ENCODE results near the gene COX4I1. TPM values are rescaled to one million over a fixed set of nuclear protein-coding genes. Genes with fewer than 3 reads are reported as not detected.

COX4I1 gene
- total and polyA plus RNA-seq, 7 experiments from 2014 or later, result 479 to 1,303 (median 677) TPM

DNA sequence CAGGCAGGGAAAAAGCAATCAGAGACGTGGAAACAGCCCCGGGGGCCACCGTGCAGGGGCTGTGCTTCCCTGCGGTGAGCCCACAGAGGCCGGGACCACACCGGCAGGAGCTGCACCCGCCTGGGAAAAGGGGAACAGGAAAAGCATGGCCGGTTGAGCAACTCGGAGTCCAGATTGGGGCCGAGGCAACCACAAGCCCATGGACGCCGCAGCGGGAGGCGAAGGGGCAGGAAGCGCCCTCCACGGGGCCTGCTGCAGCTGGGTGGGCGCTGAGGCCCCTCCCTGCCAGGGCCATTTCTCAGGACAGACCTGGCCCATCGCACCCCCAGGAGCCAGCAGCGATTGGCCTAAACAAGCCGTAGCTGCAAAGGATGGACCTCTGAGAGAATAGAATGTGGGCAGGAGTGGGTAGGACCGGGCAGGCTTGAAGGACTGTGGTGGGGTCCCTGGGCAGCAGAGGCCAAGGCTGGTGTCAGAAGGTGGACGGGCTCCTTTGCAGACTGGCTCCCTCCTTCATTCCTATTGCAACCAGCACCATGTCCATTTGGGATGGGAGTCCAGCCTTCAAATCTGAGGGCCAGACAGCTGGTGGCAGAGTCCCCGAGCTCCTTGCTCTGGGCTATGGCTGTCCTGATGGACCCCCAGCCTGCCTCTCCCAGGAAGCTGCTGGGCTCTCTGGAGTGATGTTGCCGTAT, 30.4 kb downstream of the COX4I1 start:
- H3K9me3 ChIP-seq (ENCODE audit: control insufficient read depth in 2 of 3, low read length in 3 of 3), result no peaks in the 10 kb centered on the region
- DNase-seq (no peak), ATAC-seq (peak; percentile 37)
- intact Hi-C loops (cut with micrococcal nuclease), result no loop called here
- no peaks in the 10 kb centered on the region for H3K27me3 ChIP-seq (ENCODE audit: control insufficient read depth in 2 of 2, insufficient read depth in 2 of 2, low read length in 2 of 2)
- H3K9me3 Mint-ChIP-seq, result peaks cover 0 to 8% (median 1%) of the 10 kb centered on the region in 11 donors
- no peak overlapping the region for H3K27ac ChIP-seq (ENCODE audit: low read depth, low read length)
- peak overlapping the region in 3 of 9 donors; percentile 62 to 72 (median 67) for H3K27ac Mint-ChIP-seq
- peak overlapping the region in 8 of 10 donors; percentile 29 to 79 (median 53) for H3K4me3 Mint-ChIP-seq
- peaks cover 0 to 16% (median 13%) of the 10 kb centered on the region in 7 donors for H3K4me1 Mint-ChIP-seq
- POLR2A ChIA-PET, result no interaction called here
- peaks cover 23 to 47% (median 27%) of the 10 kb centered on the region in 5 donors for H3K27me3 Mint-ChIP-seq
- no peaks in the 10 kb centered on the region for H3K36me3 ChIP-seq (ENCODE audit: control insufficient read depth in 2 of 3, insufficient read depth in 3 of 3, low read length in 3 of 3)
- H3K4me1 ChIP-seq (ENCODE audit: control insufficient read depth in 2 of 2, insufficient read depth in 2 of 2, low read length in 2 of 2), result peaks cover 0 to 13% of the 10 kb centered on the region in 2 donors
- H3K36me3 Mint-ChIP-seq, result peaks cover 0 to 12% (median 2%) of the 10 kb centered on the region in 5 donors
- CTCF ChIA-PET, result interaction anchor here (2.3 kb wide), 1 partner anchor 8 kb away, joined by 5 read pairs; no protein-coding TSS in a partner anchor
- H3K4me3 ChIP-seq (ENCODE audit: low read length), result no peak overlapping the region

GRCh38 chr16:85830821-85831220, 31.3 kb downstream of the COX4I1 start:
- peaks cover 0 to 13% of the 10 kb centered on the region in 2 donors for H3K4me1 ChIP-seq (ENCODE audit: control insufficient read depth in 2 of 2, insufficient read depth in 2 of 2, low read length in 2 of 2)
- ChIA-PET POLR2A (no interaction called here), CTCF (interaction anchor here (2.3 kb wide), 1 partner anchor 9 kb away, joined by 5 read pairs; no protein-coding TSS in a partner anchor)
- H3K36me3 ChIP-seq (ENCODE audit: control insufficient read depth in 2 of 3, insufficient read depth in 3 of 3, low read length in 3 of 3), result no peaks in the 10 kb centered on the region
- peaks cover 0 to 8% (median 1%) of the 10 kb centered on the region in 11 donors for H3K9me3 Mint-ChIP-seq
- no peak overlapping the region for H3K27ac ChIP-seq (ENCODE audit: low read depth, low read length)
- ATAC-seq (no peak), DNase-seq (no peak)
- H3K27ac Mint-ChIP-seq, result no peak overlapping the region
- H3K9me3 ChIP-seq (ENCODE audit: control insufficient read depth in 2 of 3, low read length in 3 of 3), result no peaks in the 10 kb centered on the region
- no peak overlapping the region for H3K4me3 ChIP-seq (ENCODE audit: low read length)
- intact Hi-C loops (cut with micrococcal nuclease), result no loop called here
- H3K4me3 Mint-ChIP-seq, result peak overlapping the region in 1 of 10 donors; percentile 36
- peaks cover 0 to 16% (median 13%) of the 10 kb centered on the region in 7 donors for H3K4me1 Mint-ChIP-seq
- peaks cover 23 to 47% (median 27%) of the 10 kb centered on the region in 5 donors for H3K27me3 Mint-ChIP-seq
- H3K27me3 ChIP-seq (ENCODE audit: control insufficient read depth in 2 of 2, insufficient read depth in 2 of 2, low read length in 2 of 2), result no peaks in the 10 kb centered on the region
- peaks cover 0 to 12% (median 2%) of the 10 kb centered on the region in 5 donors for H3K36me3 Mint-ChIP-seq

DNA sequence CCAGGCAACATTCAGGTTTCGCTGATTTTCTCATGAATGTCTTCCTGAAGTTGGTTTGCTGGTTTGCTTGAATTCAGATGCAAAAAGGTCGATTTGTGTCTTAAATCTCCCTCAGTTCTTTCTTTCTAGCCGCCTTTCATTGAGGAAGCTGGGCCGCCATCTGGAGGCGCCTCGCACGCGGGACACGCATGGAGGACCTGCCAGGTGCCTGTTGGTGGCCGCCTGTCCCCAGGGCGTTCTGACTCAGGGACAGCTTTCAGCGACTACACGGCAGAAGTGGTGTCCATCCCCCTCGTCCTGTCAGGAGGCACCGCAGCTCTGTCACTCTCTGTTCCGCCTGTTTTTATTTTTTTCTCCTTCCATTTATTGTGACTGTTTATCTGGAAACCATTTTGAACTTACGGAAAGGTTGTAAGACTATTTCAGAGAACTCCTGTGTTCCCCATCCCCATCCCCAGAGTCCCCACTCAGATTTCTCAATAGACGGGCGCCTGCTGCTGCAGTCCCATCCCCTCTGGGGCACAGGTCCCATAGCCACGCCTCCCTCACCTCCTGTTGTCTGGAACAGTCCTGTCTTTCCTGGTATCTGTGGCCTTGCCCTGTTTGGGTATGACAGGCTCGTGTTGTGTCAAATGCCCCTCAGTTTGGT, 33.2 kb downstream of the COX4I1 start:
- H3K4me3 Mint-ChIP-seq, result no peak overlapping the region
- no peak overlapping the region for H3K27ac ChIP-seq (ENCODE audit: low read depth, low read length)
- no peaks in the 10 kb centered on the region for H3K9me3 ChIP-seq (ENCODE audit: control insufficient read depth in 2 of 3, low read length in 3 of 3)
- no peak overlapping the region for H3K27ac Mint-ChIP-seq
- peaks cover 0 to 12% (median 2%) of the 10 kb centered on the region in 5 donors for H3K36me3 Mint-ChIP-seq
- ATAC-seq (no peak), DNase-seq (no peak)
- no peaks in the 10 kb centered on the region for H3K27me3 ChIP-seq (ENCODE audit: control insufficient read depth in 2 of 2, insufficient read depth in 2 of 2, low read length in 2 of 2)
- intact Hi-C loops (cut with micrococcal nuclease), result no loop called here
- peaks cover 0 to 13% of the 10 kb centered on the region in 2 donors for H3K4me1 ChIP-seq (ENCODE audit: control insufficient read depth in 2 of 2, insufficient read depth in 2 of 2, low read length in 2 of 2)
- peaks cover 28 to 39% (median 32%) of the 10 kb centered on the region in 5 donors for H3K27me3 Mint-ChIP-seq
- CTCF ChIA-PET, result no interaction called here
- no peak overlapping the region for H3K4me3 ChIP-seq (ENCODE audit: low read length)
- H3K9me3 Mint-ChIP-seq, result peaks cover 0 to 8% (median 1%) of the 10 kb centered on the region in 11 donors
- H3K4me1 Mint-ChIP-seq, result peaks cover 0 to 16% (median 13%) of the 10 kb centered on the region in 7 donors
- POLR2A ChIA-PET, result interaction anchor here (0.7 kb wide), 1 partner anchor 35 kb away, joined by 3 read pairs; no protein-coding TSS in a partner anchor
- H3K36me3 ChIP-seq (ENCODE audit: control insufficient read depth in 2 of 3, insufficient read depth in 3 of 3, low read length in 3 of 3), result no peaks in the 10 kb centered on the region

- H3K36me3 ChIP-seq (ENCODE audit: control insufficient read depth in 2 of 3, insufficient read depth in 3 of 3, low read length in 3 of 3), result no peaks in the 10 kb centered on the region
- DNase-seq, result no peak
- intact Hi-C loops (cut with micrococcal nuclease), result no loop called here
- CTCF ChIA-PET, result no interaction called here
- Mint-ChIP-seq H3K36me3 (peaks cover 0 to 12% (median 2%) of the 10 kb centered on the region in 5 donors), H3K4me3 (no peak overlapping the region), H3K27ac (no peak overlapping the region), H3K27me3 (peaks cover 30 to 39% (median 34%) of the 10 kb centered on the region in 5 donors), H3K4me1 (peaks cover 0 to 16% (median 13%) of the 10 kb centered on the region in 7 donors), H3K9me3 (peaks cover 0 to 8% (median 1%) of the 10 kb centered on the region in 11 donors)
- no peak overlapping the region for H3K4me3 ChIP-seq (ENCODE audit: low read length)
- no peak for ATAC-seq
- no peaks in the 10 kb centered on the region for H3K9me3 ChIP-seq (ENCODE audit: control insufficient read depth in 2 of 3, low read length in 3 of 3)
- no peak overlapping the region for H3K27ac ChIP-seq (ENCODE audit: low read depth, low read length)
- no peaks in the 10 kb centered on the region for H3K27me3 ChIP-seq (ENCODE audit: control insufficient read depth in 2 of 2, insufficient read depth in 2 of 2, low read length in 2 of 2)
- POLR2A ChIA-PET, result no interaction called here
- peaks cover 0 to 13% of the 10 kb centered on the region in 2 donors for H3K4me1 ChIP-seq (ENCODE audit: control insufficient read depth in 2 of 2, insufficient read depth in 2 of 2, low read length in 2 of 2)
These were observed 33.9 kb downstream of the COX4I1 start for GRCh38 chr16:85833219-85833920.

GRCh38 chr16:85834741-85835140, 35.2 kb downstream of the COX4I1 start:
- H3K36me3 ChIP-seq (ENCODE audit: control insufficient read depth in 2 of 3, insufficient read depth in 3 of 3, low read length in 3 of 3), result no peaks in the 10 kb centered on the region
- no peak overlapping the region for H3K27ac ChIP-seq (ENCODE audit: low read depth, low read length)
- peaks cover 27 to 41% (median 34%) of the 10 kb centered on the region in 5 donors for H3K27me3 Mint-ChIP-seq
- intact Hi-C loops (cut with micrococcal nuclease), result no loop called here
- ChIA-PET POLR2A (no interaction called here), CTCF (interaction anchor here (0.6 to 1.7 kb wide), 2 partner anchors 14 to 182 kb away, joined by 3 to 6 read pairs; no protein-coding TSS in a partner anchor)
- H3K4me3 Mint-ChIP-seq, result no peak overlapping the region
- DNase-seq (no peak), ATAC-seq (no peak)
- H3K4me1 Mint-ChIP-seq, result peaks cover 0 to 14% (median 0%) of the 10 kb centered on the region in 7 donors
- no peaks in the 10 kb centered on the region for H3K9me3 ChIP-seq (ENCODE audit: control insufficient read depth in 2 of 3, low read length in 3 of 3)
- peak overlapping the region in 1 of 9 donors; percentile 38 for H3K27ac Mint-ChIP-seq
- H3K9me3 Mint-ChIP-seq, result peaks cover 0 to 8% (median 0%) of the 10 kb centered on the region in 11 donors
- H3K4me1 ChIP-seq (ENCODE audit: control insufficient read depth in 2 of 2, insufficient read depth in 2 of 2, low read length in 2 of 2), result peaks cover 0 to 7% of the 10 kb centered on the region in 2 donors
- no peaks in the 10 kb centered on the region for H3K27me3 ChIP-seq (ENCODE audit: control insufficient read depth in 2 of 2, insufficient read depth in 2 of 2, low read length in 2 of 2)
- H3K4me3 ChIP-seq (ENCODE audit: low read length), result no peak overlapping the region
- peaks cover 0 to 12% (median 2%) of the 10 kb centered on the region in 5 donors for H3K36me3 Mint-ChIP-seq

GRCh38 chr16:85835227-85835751, 35.8 kb downstream of the COX4I1 start:
- H3K27me3 ChIP-seq (ENCODE audit: control insufficient read depth in 2 of 2, insufficient read depth in 2 of 2, low read length in 2 of 2), result no peaks in the 10 kb centered on the region
- POLR2A ChIA-PET, result no interaction called here
- H3K27me3 Mint-ChIP-seq, result peaks cover 24 to 41% (median 39%) of the 10 kb centered on the region in 5 donors

More at GRCh38 chr16:85835227-85835751, 35.8 kb downstream of the COX4I1 start:
- Histone ChIP-seq H3K4me1 (ENCODE audit: control insufficient read depth in 2 of 2, insufficient read depth in 2 of 2, low read length in 2 of 2) (peaks cover 0 to 1% of the 10 kb centered on the region in 2 donors), H3K4me3 (ENCODE audit: low read length) (no peak overlapping the region), H3K27ac (ENCODE audit: low read depth, low read length) (no peak overlapping the region), H3K36me3 (ENCODE audit: control insufficient read depth in 2 of 3, insufficient read depth in 3 of 3, low read length in 3 of 3) (no peaks in the 10 kb centered on the region), H3K9me3 (ENCODE audit: control insufficient read depth in 2 of 3, low read length in 3 of 3) (no peaks in the 10 kb centered on the region)
- peaks cover 0 to 14% (median 0%) of the 10 kb centered on the region in 7 donors for H3K4me1 Mint-ChIP-seq
- H3K4me3 Mint-ChIP-seq, result no peak overlapping the region
- no peak overlapping the region for H3K27ac Mint-ChIP-seq
- intact Hi-C loops (cut with micrococcal nuclease), result no loop called here
- DNase-seq (no peak), ATAC-seq (no peak)
- peaks cover 0 to 12% (median 2%) of the 10 kb centered on the region in 5 donors for H3K36me3 Mint-ChIP-seq
- peaks cover 0 to 8% (median 0%) of the 10 kb centered on the region in 11 donors for H3K9me3 Mint-ChIP-seq
- CTCF ChIA-PET, result interaction anchor here (1.7 kb wide), 1 partner anchor 15 kb away, joined by 6 read pairs; no protein-coding TSS in a partner anchor
